HepG2 (cell line): ENCODE data around the gene TOMM6.

Experiments used
- ARNT2 ChIP-seq: sonication (generic); formaldehyde crosslinking; IDR thresholded peaks from 2 replicates; pipeline ENCODE4 v1.8.0; 2022; ENCODE audit warnings: mild to moderate bottlenecking, low read depth, missing genetic modification reagents, moderate library complexity
- CEBPZ ChIP-seq: IDR thresholded peaks from 2 replicates; pipeline ENCODE4 v1.6.1; 2012; ENCODE audit warnings: low read length, improper control_type of control experiment
- CTCF ChIP-seq: sonication (generic); formaldehyde crosslinking; IDR thresholded peaks from 2 replicates; pipeline ENCODE4 v1.5.0; 2020; ENCODE audit warnings: mild to moderate bottlenecking, missing genetic modification reagents, moderate library complexity
- ZBTB2 ChIP-seq: sonication (generic); formaldehyde crosslinking; IDR thresholded peaks from 2 replicates; pipeline ENCODE4 v1.8.0; 2022; ENCODE audit warnings: low read depth, missing genetic modification reagents
- ZNF3 ChIP-seq: IDR thresholded peaks from 2 replicates; pipeline ENCODE4 v1.7.0; 2017; ENCODE audit warnings: inconsistent platforms

- TF ChIP-seq ZBTB2 (CRISPR knock-in tag) (no peak), ZNF3 (CRISPR knock-in tag) (no peak), ARNT2 (no peak), CEBPZ (no peak), CTCF (CRISPR knock-in tag) (no peak)
Observed at GRCh38 chr6:41836022-41836659, 48.6 kb downstream of the TOMM6 start.
